Esophagus squamous epithelium (tissue), 5 donors: ENCODE measurements around the gene ZXDB. TPM values are rescaled to one million over a fixed set of nuclear protein-coding genes. Genes with fewer than 3 reads are reported as not detected.

Experiments used
- DNase-seq: peaks from one replicate; lab custom pipeline; 2025; lab: John Stamatoyannopoulos, UW
- H3K27ac ChIP-seq, 4 donors: fragments of 200-600 bp; sonication (generic); one replicate each; pipeline ENCODE4 v1.5.1; 2016 to 2019; ENCODE audit warnings: mild to moderate bottlenecking in 1 of 4
- H3K27me3 ChIP-seq, 4 donors: fragments of 200-600 bp; sonication (generic); 1 replicate in 3 of 4; 2 replicates in 1 of 4; pipeline versions ENCODE4 v1.5.1 to v1.6.0; 2017 to 2021; ENCODE audit warnings: antibody characterized with exemption in 1 of 4
- H3K36me3 ChIP-seq, 3 donors: fragments of 200-600 bp; sonication (generic); one replicate each; pipeline ENCODE4 v1.5.1; 2016 to 2019
- H3K4me1 ChIP-seq, 3 donors: fragments of 200-600 bp; sonication (generic); one replicate each; pipeline ENCODE4 v1.5.1; 2017 to 2019
- H3K4me3 ChIP-seq, 4 donors: fragments of 200-600 bp; sonication (generic); 1 replicate in 3 of 4; 2 replicates in 1 of 4; pipeline ENCODE4 v1.5.1; 2016 to 2019; ENCODE audit warnings: mild to moderate bottlenecking in 2 of 4, moderate library complexity in 1 of 4
- H3K9me3 ChIP-seq, 3 donors: fragments of 200-600 bp; sonication (generic); one replicate each; pipeline ENCODE4 v1.5.1; 2016 to 2019
- POLR2A ChIP-seq, 4 donors: fragments of 450-650 bp; IDR thresholded peaks; one replicate each; pipeline ENCODE4 v1.6.1; 2017; ENCODE audit warnings: antibody characterized with exemption in 4 of 4, mild to moderate bottlenecking in 4 of 4, moderate library complexity in 3 of 4
- WGBS, 2 donors: methylation state at CpG; one replicate each; pipeline ENCODE4 v1.1.5; 2018; 5-methylcytosine and 5-hydroxymethylcytosine counted together
- intact Hi-C: fragments of 100-400 bp; cut with DNase I; formaldehyde crosslinking; loops from one replicate; pipeline ENCODE4 v1.15.0; 2022
- total RNA-seq, 4 donors: library from RNA; depleted of rRNA; stranded (reverse); fragments of >200 nt; gene quantifications; one replicate each; pipeline ENCODE4 v1.1.0, GENCODE V29; 2016
- TF ChIP-seq, protein P1 (sequence below), 6 experiments: fragments of 450-650 bp in 4 of 6; fragments of 200-600 bp in 2 of 6; sonication (generic) in 2 of 6; IDR thresholded peaks; one replicate each; pipeline ENCODE4 v1.5.1; 2016 to 2019; ENCODE audit warnings: antibody characterized with exemption in 6 of 6, mild to moderate bottlenecking in 4 of 6, moderate library complexity in 4 of 6
- donor health status: DM: yes; HTN: yes; CAD: no.

ZXDB gene
- total RNA-seq, 4 donors from 2014 or later, result 3.2 to 8.4 (median 3.7) TPM

GRCh38 chrX:57641338-57641737 lies 49.5 kb downstream of the ZXDB start:
- H3K27ac ChIP-seq, result no peak overlapping the region
- DNase-seq, result no peak
- H3K36me3 ChIP-seq, result no peaks in the 10 kb centered on the region
- H3K27me3 ChIP-seq, result no peaks in the 10 kb centered on the region
- H3K4me3 ChIP-seq, result no peak overlapping the region
- H3K9me3 ChIP-seq, result no peaks in the 10 kb centered on the region
- 42 to 43% methylated on average over 2 of the region's 2 CpGs for WGBS, 2 donors
- TF ChIP-seq POLR2A (IDR thresholded peaks at IDR 0.05), result no peak
- TF ChIP-seq, protein P1, sequence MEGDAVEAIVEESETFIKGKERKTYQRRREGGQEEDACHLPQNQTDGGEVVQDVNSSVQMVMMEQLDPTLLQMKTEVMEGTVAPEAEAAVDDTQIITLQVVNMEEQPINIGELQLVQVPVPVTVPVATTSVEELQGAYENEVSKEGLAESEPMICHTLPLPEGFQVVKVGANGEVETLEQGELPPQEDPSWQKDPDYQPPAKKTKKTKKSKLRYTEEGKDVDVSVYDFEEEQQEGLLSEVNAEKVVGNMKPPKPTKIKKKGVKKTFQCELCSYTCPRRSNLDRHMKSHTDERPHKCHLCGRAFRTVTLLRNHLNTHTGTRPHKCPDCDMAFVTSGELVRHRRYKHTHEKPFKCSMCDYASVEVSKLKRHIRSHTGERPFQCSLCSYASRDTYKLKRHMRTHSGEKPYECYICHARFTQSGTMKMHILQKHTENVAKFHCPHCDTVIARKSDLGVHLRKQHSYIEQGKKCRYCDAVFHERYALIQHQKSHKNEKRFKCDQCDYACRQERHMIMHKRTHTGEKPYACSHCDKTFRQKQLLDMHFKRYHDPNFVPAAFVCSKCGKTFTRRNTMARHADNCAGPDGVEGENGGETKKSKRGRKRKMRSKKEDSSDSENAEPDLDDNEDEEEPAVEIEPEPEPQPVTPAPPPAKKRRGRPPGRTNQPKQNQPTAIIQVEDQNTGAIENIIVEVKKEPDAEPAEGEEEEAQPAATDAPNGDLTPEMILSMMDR (IDR thresholded peaks at IDR 0.05), result no peak
- intact Hi-C loops, result no loop called here
- no peaks in the 10 kb centered on the region for H3K4me1 ChIP-seq

DNA sequence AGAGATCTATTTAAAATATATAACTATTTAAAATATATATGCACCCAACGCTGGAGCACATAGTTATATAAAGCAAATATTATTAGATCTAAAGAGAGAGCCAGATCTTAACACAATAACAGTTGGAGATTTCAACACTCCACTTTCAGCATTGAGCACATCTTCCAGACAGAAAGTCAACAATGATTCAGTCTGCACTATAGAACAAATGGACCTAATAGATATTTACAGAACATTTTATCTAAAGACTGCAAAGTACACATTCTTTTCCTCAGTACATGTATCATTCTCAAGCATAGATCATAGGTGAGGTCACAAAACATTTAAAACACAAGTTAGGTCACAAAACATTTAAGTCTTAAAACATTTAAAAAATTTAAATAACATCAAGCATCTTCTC lies 51.9 kb downstream of the ZXDB start:
- intact Hi-C loops, result no loop called here
- no peaks in the 10 kb centered on the region for H3K4me1 ChIP-seq
- H3K27ac ChIP-seq, result no peak overlapping the region
- H3K4me3 ChIP-seq, result no peak overlapping the region
- no peaks in the 10 kb centered on the region for H3K9me3 ChIP-seq
- no peaks in the 10 kb centered on the region for H3K36me3 ChIP-seq
- 70 to 79% methylated on average over 1 of the region's 1 CpG for WGBS, 2 donors
- TF ChIP-seq POLR2A (IDR thresholded peaks at IDR 0.05), result no peak
- TF ChIP-seq, protein P1 (IDR thresholded peaks at IDR 0.05), result no peak
- H3K27me3 ChIP-seq, result no peaks in the 10 kb centered on the region
- DNase-seq, result no peak

DNA sequence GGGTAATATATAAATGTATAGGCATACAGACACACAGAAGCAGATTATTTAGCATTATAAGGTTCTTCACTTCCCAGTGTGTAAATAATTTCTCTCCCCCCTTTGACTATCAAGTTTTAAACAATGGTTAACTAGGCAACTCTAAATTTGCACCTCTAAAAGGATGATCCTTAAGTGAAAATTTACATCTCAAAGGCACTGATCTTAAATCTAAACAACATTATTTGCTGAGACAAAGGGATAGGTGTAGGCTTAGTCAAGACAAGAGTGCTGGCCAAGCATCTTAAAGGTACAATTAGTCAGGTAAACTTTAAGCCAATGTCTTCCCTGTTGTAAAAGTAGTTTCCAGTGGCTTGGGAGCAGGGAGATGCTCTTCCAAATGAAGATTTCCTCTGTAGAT lies 55.2 kb downstream of the ZXDB start:
- intact Hi-C loops, result no loop called here
- no peaks in the 10 kb centered on the region for H3K9me3 ChIP-seq
- no peak overlapping the region for H3K4me3 ChIP-seq
- H3K27ac ChIP-seq, result no peak overlapping the region
- DNase-seq, result no peak
- no peak for TF ChIP-seq POLR2A (IDR thresholded peaks at IDR 0.05)
- TF ChIP-seq, protein P1 (IDR thresholded peaks at IDR 0.05), result no peak
- no peaks in the 10 kb centered on the region for H3K27me3 ChIP-seq
- no peaks in the 10 kb centered on the region for H3K4me1 ChIP-seq
- H3K36me3 ChIP-seq, result no peaks in the 10 kb centered on the region

Other genes with a start within 250 kb of the ZXDB start
- gene NLRP2B, start 88.2 kb downstream of the ZXDB start, total RNA-seq, result not detected